Middle frontal gyrus (tissue), 1 donor: Measurements from ENCODE around the gene TRIB2.

Experiments used
- DNase-seq: peaks from one replicate; pipeline ENCODE4 v3.0.0-alpha.2; 2015; ENCODE audit warnings: low spot score; ENCODE audit errors: extremely low spot score

TRIB2 gene

GRCh38 chr2:12720278-12720620 is 3.5 kb downstream of the TRIB2 start:
- DNase-seq: no peak

- DNase-seq: no peak
These were observed 4.1 kb downstream of the TRIB2 start for GRCh38 chr2:12720754-12721378.

GRCh38 chr2:12721566-12722446 is 5.1 kb downstream of the TRIB2 start:
- no peak for DNase-seq

GRCh38 chr2:12722447-12723316 is 5.9 kb downstream of the TRIB2 start:
- DNase-seq: no peak

- no peak for DNase-seq
These were observed 7.2 kb downstream of the TRIB2 start for GRCh38 chr2:12723736-12724463.

GRCh38 chr2:12725233-12726187 is 8.8 kb downstream of the TRIB2 start:
- DNase-seq: no peak

- DNase-seq: no peak
These were observed 9.5 kb downstream of the TRIB2 start for GRCh38 chr2:12726271-12726670.

- DNase-seq: no peak
These were observed 10.3 kb downstream of the TRIB2 start for GRCh38 chr2:12727065-12727464.

- no peak for DNase-seq
These were observed 10.9 kb downstream of the TRIB2 start for GRCh38 chr2:12727641-12728040.

- DNase-seq: no peak
These were observed 11.6 kb downstream of the TRIB2 start for GRCh38 chr2:12728221-12728777.

GRCh38 chr2:12730265-12730664 is 13.5 kb downstream of the TRIB2 start:
- DNase-seq: no peak

- no peak for DNase-seq
These were observed 15.1 kb downstream of the TRIB2 start for GRCh38 chr2:12731701-12732280.

GRCh38 chr2:12732651-12733050 is 15.9 kb downstream of the TRIB2 start:
- no peak for DNase-seq

- no peak for DNase-seq
These were observed 17.1 kb downstream of the TRIB2 start for GRCh38 chr2:12733846-12734245.

GRCh38 chr2:12734914-12735654 is 18.3 kb downstream of the TRIB2 start:
- DNase-seq: no peak

GRCh38 chr2:12737297-12737696 is 20.6 kb downstream of the TRIB2 start:
- DNase-seq: no peak

GRCh38 chr2:12737738-12738485 is 21.2 kb downstream of the TRIB2 start:
- DNase-seq: no peak

GRCh38 chr2:12739721-12740254 is 23.1 kb downstream of the TRIB2 start:
- no peak for DNase-seq
